SKM-1 (cell line): Measurements from ENCODE around the gene REC8.
A peak's percentile ranks its signal among the peaks of the same experiment; 100 is the strongest.

Experiments used
- DNase-seq: peaks from one replicate; lab custom pipeline; 2025; ENCODE audit not compliant: unreplicated experiment; lab: John Stamatoyannopoulos, UW

Gene REC8

DNA sequence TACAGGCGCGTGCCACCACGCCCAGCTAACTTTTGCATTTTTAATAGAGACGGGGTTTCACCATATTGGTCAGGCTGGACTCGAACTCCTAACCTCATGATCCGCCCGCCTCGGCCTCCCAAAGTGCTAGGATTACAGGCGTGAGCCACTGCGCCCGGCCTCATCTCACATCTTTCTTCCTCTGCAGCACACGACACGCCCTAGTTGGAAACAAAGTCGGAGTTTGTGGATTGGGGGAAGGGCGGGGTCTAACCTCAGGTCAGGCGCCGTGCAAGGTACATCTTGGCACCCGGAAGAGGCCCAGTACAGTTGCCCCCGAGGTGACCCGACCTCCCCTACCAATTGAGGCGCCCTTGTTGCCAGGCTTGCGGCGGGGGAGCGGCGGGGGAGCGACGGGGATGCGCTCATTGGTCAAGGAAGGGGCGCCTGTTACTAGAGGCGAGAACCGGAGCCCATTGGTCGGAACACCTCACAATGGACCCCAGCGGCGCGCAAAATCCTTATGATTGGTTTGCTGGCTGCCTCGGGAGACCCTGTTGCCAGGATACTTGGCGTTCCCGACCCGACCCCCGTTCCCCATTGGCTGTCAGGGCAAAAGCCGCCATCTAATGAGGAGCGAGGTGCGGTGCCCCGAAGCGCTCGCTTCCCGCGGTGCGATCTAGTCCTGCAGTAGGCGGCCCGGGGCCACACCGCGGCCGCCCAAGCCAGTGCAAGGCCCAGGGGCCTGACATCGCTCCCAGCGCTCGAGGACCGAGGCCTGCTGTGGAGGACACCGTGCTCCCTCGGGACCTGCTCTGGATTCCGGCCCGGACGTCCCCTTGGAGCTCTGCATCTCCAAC is at the start of gene REC8:
TSS of gene REC8 (plus strand) at position 659 of the 839 bp plus-strand sequence. CDS start 473 bp downstream, outside the sequence.
- no peak for DNase-seq

- no peak for DNase-seq
These were observed 49.5 kb upstream of the REC8 start for GRCh38 chr14:24122416-24122815.

GRCh38 chr14:24122898-24123297 is 49.0 kb upstream of the REC8 start:
- DNase-seq, result no peak

- DNase-seq, result no peak
These were observed 48.2 kb upstream of the REC8 start for GRCh38 chr14:24123424-24124417.

DNA sequence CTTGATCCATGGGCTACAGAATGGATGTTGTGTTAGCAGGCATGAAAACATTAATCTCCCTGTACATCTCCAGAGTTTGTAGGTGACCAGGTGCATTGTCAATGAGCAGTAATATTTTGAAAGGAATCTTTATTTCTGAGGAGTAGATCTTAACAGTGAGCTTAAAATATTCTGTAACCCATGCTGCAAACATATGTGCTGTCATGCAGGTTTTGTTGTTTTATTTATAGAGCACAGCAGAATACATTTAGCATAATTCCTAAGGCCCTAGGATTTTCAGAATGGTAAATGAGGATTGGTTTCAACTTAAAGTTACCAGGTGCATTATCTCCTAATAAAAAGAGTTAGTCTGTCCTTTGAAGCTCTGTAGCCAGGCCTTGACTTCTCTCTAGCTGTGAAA is 44.9 kb upstream of the REC8 start:
- DNase-seq, result no peak

GRCh38 chr14:24127673-24128072 is 44.2 kb upstream of the REC8 start:
- no peak for DNase-seq

DNA sequence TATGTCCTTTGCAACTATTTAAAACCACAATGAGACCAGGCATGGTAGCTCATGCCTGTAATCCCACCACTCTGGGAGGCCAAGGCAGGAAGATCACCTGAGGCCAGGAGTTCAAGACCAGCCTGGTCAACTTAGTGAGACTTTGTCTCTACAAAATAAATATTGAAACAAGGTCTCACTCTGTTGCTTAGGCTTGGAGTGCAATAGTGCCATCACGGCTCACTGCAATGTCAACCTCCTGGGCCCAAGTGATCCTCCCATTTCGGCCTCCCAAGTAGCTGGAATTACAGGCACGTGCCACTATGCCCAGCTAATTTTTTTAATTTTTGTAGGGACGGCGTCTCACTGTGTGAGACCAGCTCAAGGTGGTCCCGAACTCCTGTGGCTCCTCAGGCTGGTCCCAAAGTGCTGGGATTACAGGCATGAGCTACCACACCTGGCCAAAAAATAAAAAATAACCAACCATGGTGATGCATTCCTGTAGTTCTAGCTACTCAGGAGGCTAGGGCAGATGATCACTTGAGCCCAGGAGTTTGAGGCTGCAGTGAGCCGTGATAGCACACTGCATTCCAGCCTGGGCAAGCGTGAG is 42.4 kb upstream of the REC8 start:
- DNase-seq, result no peak

DNA sequence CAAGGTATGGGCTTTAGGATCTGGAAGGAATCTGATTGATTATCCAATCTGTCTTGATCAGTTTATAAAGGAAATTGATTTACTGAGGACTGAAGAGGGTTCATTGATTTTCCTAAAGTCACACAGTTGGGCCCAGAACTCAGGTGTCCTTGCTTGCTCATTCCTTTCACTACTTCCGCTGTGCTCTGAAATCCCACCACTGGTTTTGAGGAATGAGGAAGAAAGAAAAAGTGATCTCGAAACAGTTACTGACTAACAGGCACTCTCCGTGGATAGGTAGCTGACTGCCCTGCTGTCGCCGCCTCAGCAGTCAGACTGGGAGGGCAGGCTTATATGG is 41.5 kb upstream of the REC8 start, which contains the start of gene FITM1:
TSS of gene FITM1 (plus strand) at position 280 of the 337 bp plus-strand sequence. CDS start 905 bp downstream, outside the sequence.
- no peak for DNase-seq

GRCh38 chr14:24130717-24131548 is 40.9 kb upstream of the REC8 start:
- no peak for DNase-seq

GRCh38 chr14:24131549-24131966 is 40.3 kb upstream of the REC8 start:
- no peak for DNase-seq

- no peak for DNase-seq
These were observed 39.7 kb upstream of the REC8 start for GRCh38 chr14:24132061-24132685.

- DNase-seq, result no peak
These were observed 38.9 kb upstream of the REC8 start for GRCh38 chr14:24132976-24133375.

DNA sequence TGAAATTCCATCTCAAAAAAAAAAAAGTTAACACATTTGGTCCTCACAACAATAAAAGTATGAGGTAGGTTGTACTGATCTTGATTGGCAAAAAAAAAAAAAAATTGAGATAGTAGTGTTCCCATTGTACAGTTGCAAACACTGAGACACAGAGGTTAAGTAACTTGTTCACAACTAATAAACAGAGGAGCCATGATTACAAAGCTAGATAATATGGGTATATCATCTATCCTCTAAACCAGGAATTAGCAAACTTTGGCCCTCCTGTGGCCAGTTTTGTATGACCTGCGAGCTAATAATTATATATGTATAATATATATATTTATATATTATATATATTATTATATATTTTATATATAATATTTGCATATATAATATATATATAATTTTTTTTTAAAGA is 38.1 kb upstream of the REC8 start:
- no peak for DNase-seq

DNA sequence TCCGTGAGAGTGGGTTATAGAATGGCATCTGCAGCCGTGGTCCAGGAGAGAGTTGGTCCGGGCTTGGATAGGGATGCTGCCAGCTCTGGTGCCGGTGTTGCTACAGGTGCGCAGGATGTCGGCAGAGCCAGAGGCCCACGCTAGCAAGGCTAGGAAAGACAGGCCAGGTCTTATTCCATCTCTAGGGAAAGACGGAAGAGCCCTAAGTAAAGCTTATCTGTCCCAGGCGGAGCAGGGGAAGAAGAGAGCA is 36.4 kb upstream of the REC8 start:
- DNase-seq, result no peak

GRCh38 chr14:24135834-24136683 is 35.8 kb upstream of the REC8 start, which contains the start of gene PSME1:
Gene PSME1, plus strand, starts transcription at chr14:24136194. Its CDS starts 69 bp downstream, at chr14:24136263.
- peak; percentile 43 for DNase-seq

GRCh38 chr14:24136684-24137528 is 35.0 kb upstream of the REC8 start:
- no peak for DNase-seq

DNA sequence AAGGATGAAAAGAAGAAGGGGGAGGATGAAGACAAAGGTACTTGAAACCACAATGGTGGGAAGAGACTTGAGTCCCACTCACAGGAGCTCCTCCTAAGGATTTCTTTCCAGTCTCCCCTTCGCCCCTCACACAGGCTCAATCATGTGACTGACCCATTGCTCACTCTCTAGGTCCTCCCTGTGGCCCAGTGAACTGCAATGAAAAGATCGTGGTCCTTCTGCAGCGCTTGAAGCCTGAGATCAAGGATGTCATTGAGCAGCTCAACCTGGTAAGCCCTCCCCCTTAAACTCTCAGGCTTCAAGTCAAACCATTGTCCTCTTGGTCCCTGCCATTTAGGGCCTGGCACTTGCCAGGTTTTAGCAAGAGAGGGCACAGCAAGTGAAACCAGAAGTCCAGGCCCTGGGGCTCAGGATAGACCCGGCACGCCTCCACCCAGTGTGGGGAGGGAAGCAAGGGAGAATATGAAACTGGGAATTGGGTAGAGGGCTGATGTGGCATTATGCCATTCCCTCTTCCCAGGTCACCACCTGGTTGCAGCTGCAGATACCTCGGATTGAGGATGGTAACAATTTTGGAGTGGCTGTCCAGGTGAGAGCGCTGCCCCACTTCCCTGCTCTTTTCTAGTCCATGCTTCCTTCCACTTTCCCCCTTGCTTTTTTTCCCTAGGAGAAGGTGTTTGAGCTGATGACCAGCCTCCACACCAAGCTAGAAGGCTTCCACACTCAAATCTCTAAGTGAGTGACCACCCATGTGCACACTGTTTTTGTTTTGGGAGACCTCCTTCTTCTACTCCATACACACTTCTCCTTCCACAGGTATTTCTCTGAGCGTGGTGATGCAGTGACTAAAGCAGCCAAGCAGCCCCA is 34.1 kb upstream of the REC8 start:
- no peak for DNase-seq
